NCI-H69 (cell line): ENCODE measurements around the gene CEP72.
"Not testable (repeated sequence)": the region's sequence is repeated elsewhere in the genome, so short reads cannot be mapped to it uniquely, and the experiment has no call there.

Experiments
- DNase-seq: peaks from one replicate; lab custom pipeline; 2025; lab: John Stamatoyannopoulos, UW

Gene CEP72

GRCh38 chr5:580436-580835 lies 31.7 kb upstream of the CEP72 start:
- DNase-seq: no peak

- DNase-seq: peak; percentile 14
These were observed 30.9 kb upstream of the CEP72 start for GRCh38 chr5:581266-581665.

- no peak for DNase-seq
These were observed 30.2 kb upstream of the CEP72 start for GRCh38 chr5:581941-582340.

GRCh38 chr5:582445-582844 lies 29.7 kb upstream of the CEP72 start:
- DNase-seq: not testable (repeated sequence)

DNA sequence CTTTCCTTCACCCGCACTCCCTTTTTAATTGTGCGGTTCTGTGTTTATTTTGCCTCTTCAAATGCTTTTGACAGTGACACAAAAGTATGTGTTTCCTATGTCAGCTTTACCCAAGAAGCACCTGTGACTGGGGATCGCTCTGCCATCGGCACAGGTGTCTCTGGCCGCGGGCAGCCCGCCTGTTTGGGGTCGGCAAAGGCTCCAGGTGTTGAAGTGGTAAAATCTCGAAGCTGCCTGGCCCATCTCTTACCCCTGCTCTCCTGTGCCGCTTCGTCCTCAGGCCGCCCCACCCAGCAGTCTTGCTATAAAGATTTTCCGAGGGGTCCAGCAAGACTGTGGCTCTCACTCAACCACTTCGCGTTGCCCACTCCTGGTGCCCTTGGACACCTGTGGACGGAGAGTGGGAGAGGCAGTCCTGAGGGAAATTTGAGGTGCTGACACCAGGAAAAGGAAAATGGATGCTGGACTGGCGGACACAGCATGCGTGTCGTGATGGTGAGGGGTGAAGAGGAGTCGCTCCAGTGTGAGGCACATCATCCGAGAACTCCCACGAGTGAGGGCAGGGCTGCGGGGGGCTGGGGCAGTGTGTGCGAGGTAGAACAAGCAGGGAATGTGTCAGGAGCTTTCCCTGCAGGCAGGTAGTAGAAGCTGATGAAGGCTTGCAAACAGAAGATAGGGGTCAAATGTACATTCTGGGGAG lies 29.1 kb upstream of the CEP72 start:
- DNase-seq: peak; percentile 10

DNA sequence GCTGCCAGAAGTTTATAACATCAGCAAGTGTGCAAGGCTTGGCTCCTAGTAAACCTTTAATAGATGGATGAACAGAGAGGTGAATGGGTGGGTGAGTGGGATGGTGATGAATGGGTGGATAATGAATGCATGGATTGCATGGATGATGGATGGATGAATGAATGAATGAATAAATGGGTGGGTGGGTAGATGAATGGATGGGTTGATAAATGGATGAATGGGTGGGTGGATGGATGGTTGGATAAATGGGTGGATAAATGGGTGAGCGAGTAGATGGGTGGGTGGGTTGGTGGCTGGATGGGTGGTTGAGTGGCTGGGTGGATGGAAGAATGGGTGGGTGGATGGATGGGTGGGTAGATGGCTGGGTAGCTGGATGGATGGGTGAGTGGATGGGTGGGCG lies 28.5 kb upstream of the CEP72 start:
- no peak for DNase-seq

- DNase-seq: no peak
These were observed 27.9 kb upstream of the CEP72 start for GRCh38 chr5:584216-584615.

- no peak for DNase-seq
These were observed 27.3 kb upstream of the CEP72 start for GRCh38 chr5:584846-585245.

GRCh38 chr5:585556-585955 lies 26.6 kb upstream of the CEP72 start:
- no peak for DNase-seq

DNA sequence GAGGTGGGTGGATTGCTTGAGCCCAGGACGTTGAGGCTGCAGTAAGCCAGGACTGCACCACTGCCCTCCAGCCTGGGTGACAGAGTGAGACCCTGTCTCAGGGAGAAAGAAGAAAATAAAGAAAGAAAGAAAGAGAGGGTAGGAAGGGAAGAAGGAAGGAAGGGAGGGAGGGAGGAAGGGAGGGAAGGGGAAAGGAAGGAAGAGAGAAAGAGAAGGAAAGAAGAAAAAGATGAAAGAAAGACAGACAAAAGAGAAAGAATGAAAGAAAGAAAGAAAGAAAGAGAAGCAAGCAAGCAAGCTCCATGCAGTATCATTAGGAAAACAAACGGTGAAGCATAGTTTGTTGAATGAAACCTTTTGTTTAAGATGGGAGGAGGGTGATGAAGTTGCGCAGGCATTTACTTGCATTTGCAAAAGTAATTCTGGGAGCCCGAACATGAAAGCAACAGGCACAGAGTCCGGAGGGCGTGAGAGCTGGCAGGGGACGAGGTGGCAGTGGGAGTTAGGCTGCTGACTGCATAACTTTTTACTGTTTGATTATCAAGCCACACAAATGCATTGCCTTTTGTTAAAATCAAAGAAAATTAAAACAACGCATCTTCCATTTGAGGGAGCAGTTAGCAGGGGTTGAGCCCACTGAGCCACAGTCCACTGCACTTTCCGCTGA lies 26.0 kb upstream of the CEP72 start:
- DNase-seq: no peak

DNA sequence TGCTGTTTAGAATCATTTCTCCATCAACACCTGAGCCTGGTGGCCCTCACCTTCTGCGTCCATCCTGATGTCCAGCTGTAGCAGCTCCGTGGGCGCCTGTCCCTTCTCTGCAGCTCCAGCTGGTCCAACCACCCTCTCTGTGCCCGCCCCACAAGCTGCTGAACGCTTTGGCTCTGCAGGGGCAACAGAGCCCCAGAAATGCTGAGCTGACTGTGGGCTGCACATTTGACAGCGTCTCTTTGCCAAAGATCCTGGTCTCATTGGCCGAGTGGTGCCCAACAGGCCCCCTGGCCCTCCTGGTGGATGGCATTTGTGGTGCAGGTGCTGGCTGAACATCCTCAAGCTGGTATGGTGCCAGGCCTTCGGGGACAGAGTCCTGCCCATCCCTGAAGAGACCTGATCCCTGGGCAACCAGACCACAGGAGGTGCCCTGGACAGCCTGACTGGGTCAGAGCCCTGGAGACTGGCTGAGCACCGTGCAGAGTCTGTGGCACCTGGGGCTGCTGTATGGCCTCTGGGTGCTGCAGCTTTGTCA lies 25.3 kb upstream of the CEP72 start:
- DNase-seq: peak; percentile 13

- DNase-seq: no peak
These were observed 24.7 kb upstream of the CEP72 start for GRCh38 chr5:587403-587802.

GRCh38 chr5:588406-588995 lies 23.6 kb upstream of the CEP72 start:
- DNase-seq: no peak

DNA sequence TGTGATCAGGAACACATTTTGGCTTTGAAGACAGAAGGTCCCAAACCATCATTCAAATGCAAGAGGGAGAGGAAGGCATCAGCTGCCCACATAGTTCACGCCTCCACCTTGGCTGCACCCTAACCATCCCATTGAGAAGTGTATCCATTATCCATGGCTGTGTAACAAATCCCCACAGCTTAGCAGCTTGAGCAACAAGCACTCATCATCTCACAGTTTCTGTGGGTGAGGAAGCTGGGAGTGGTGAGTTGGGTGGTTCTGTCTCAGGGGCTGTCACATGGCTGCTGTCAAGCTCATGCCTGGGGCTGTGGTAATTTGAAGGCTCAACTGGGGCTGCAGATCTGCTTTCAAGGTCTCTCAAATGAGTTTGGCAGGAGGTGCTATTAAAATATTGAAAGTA lies 23.0 kb upstream of the CEP72 start:
- no peak for DNase-seq

DNA sequence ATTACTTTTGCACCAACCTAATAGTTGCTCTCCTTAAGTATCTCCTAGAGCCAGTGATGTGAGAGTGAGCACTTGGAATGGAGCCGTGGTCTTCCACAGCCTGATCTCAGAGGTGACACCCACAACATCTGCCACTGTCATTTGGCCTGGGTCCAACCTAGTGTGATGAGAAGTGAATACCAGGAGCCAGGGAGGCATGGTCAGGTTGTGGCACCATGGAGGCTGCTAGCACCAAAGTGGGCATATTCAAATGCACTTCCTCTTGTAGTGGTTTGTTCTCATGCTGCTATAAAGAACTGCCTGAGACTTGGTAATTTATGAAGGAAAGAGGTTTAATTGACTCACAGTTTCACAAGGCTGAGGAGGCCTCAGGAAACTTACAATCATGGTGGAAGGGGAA lies 22.6 kb upstream of the CEP72 start:
- peak; percentile 49 for DNase-seq

- DNase-seq: no peak
These were observed 21.8 kb upstream of the CEP72 start for GRCh38 chr5:590346-590745.

DNA sequence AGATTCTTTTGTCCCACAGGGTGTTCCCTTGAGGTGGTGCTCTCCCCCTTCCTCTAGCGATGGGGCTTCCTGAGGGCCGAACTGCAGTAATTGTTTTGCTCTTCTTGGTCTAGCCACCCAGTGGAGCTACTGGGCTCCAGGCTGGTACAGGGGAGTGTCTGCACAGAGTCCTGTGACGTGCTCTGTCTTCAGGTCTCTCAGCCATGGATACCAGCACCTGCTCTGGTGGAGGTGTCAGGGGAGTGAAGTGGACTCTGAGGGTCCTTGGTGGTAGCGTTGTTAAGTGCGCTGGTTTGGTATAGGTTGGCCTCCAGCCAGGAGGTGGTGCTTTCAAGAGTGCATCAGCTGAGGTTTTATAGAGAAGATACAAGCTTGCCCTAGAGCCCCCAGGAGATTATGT lies 20.4 kb upstream of the CEP72 start:
- DNase-seq: peak; percentile 42

- peak; percentile 69 for DNase-seq
These were observed 20.0 kb upstream of the CEP72 start for GRCh38 chr5:592158-592557.

- DNase-seq: no peak
These were observed 18.6 kb upstream of the CEP72 start for GRCh38 chr5:593511-593910.

DNA sequence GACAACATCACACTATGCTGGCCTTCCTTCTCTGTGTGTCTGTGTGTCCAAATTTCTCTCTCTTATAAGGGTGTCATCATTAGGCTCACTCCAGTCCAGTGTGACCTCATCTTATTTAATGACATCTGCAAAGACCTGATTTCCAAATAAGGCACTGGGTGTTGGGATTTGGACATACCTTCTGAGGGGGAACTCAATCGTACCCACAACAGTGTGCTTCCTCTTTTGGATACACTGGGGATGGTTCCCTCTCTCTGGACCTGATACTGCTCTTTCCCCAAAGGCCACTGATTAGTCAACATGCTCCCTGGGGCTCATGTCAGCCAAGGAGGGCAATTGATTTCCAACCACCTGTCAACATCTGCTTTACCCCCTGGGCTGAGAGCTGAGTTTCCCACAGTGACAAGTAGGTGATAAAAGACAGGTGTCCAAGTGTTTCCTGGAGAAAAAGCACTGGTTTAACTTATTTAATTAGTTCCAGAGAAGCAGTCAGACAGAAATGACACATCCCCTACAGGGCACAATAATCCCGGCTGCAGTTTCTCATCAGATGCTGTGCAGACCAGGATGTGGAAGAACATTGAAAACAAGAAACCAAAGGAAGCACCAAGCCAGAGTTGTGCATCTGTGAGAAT lies 17.8 kb upstream of the CEP72 start:
- peak; percentile 17 for DNase-seq

DNA sequence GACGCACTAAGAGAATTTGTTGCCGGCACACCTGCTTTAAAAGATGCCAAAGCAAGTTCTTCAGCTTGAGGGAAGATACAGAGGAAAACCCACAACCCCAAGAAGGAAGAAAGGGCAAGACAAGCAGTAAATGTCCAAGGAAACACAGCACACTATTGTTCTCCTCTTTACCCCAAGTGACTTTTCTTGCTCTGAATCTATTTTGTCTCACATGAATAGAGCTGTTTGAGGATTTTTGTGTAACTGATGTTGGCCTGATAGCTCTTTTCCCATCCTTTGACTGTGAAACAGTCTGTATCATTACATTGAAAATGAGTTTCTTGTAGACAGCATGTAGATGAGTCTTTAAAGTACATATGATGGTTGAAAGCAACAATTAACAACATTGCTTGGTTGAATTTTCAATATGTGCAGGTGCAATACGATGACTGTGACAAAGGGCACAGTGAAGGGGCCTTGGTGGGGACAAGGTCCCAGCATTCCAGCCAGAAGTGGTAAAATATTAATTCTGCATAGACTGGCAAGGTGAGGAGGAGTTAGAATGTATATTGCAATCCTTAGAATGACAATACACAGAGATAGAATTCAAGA lies 16.8 kb upstream of the CEP72 start:
- no peak for DNase-seq

GRCh38 chr5:597871-598563 lies 14.1 kb upstream of the CEP72 start:
- no peak for DNase-seq
